Activated CD4-positive, alpha-beta T cell treated with anti-CD3 and anti-CD28 coated beads, Interleukin-2, amount 10 ng/mL, durations not matched to agents 7 days and 5 days (primary cell): ENCODE results near the gene BAZ2B. TPM values are rescaled to one million over a fixed set of nuclear protein-coding genes. Genes with fewer than 3 reads are reported as not detected.

Source experiments
- CTCF ChIA-PET: fragments of 350-600 bp; sonication (Branson Sonifier 250); formaldehyde crosslinking; loops from one replicate; lab custom pipeline; 2021; ENCODE audit warnings: antibody characterized with exemption; lab: Charles Lee
- POLR2A ChIA-PET: fragments of 350-600 bp; sonication (Branson Sonifier 250); formaldehyde crosslinking; loops from one replicate; lab custom pipeline; 2021; ENCODE audit warnings: antibody characterized with exemption; lab: Charles Lee
- DNase-seq: peaks from one replicate; pipeline ENCODE4 v3.0.0-alpha.2; 2020
- H3K27ac Mint-ChIP-seq: one replicate; pipeline ENCODE4 v1.8.0; 2021; ENCODE audit warnings: mild to moderate bottlenecking, moderate library complexity, mixed read lengths
- H3K27me3 Mint-ChIP-seq: one replicate; pipeline ENCODE4 v1.8.0; 2021; ENCODE audit warnings: mixed read lengths
- H3K36me3 Mint-ChIP-seq: one replicate; pipeline ENCODE4 v1.8.0; 2021; ENCODE audit warnings: low read depth, mixed read lengths
- H3K4me1 Mint-ChIP-seq: one replicate; pipeline ENCODE4 v1.8.0; 2021; ENCODE audit warnings: mixed read lengths
- H3K4me3 Mint-ChIP-seq: one replicate; pipeline ENCODE4 v1.8.0; 2021; ENCODE audit warnings: mild to moderate bottlenecking, moderate library complexity, mixed read lengths
- H3K9me3 Mint-ChIP-seq: one replicate; pipeline ENCODE4 v1.8.0; 2021; ENCODE audit warnings: mixed read lengths
- total RNA-seq, 2 experiments: library from RNA; stranded (reverse); gene quantifications; one replicate each; pipeline ENCODE4 v1.2.3, GENCODE V29; 2021

The BAZ2B gene
- total RNA-seq, 2 experiments from 2014 or later = 11.3 to 13.0 TPM

DNA sequence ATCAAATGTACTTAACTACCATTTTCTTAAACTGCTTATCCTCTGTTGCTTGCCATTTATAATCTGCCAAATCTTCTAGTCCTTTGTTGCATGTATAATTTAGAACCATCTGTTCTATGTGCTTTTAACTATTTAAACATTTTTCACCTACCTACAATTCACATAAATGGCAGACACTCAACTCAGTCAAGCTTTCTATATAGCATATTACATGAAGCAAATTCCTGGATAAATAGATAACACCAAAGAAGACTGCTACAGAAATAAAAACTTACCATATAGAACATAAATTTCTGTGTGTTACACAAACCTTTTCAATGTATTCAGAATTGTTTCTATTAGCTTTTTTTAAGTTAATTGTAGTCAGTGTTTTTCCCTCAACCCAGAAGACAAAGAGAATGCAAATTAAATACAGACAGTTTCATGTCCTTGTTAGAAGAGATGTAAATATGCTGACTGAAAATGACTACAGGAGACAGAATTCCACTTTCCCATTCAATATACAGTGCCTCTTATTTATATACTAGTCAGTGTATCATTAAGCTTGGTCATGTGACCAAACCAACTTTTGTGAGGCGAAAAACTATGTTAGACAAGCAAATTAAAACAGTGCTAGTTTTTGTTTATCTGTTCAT lies 2.6 kb downstream of the BAZ2B start:
- Mint-ChIP-seq H3K4me3 (no peak overlapping the region), H3K27ac (no peak overlapping the region), H3K36me3 (peaks cover 3% of the 10 kb centered on the region), H3K4me1 (peaks cover 14% of the 10 kb centered on the region), H3K9me3 (no peaks in the 10 kb centered on the region), H3K27me3 (peaks cover 28% of the 10 kb centered on the region)
- ChIA-PET POLR2A (no interaction called here), CTCF (interaction anchor here (0.6 kb wide), 1 partner anchor 182 kb away, joined by 3 read pairs; no protein-coding TSS in a partner anchor)
- DNase-seq = no peak

- CTCF ChIA-PET = interaction anchor here (0.6 kb wide), 1 partner anchor 182 kb away, joined by 3 read pairs; no protein-coding TSS in a partner anchor
- Mint-ChIP-seq H3K36me3 (peaks cover 3% of the 10 kb centered on the region), H3K4me1 (peaks cover 14% of the 10 kb centered on the region), H3K4me3 (no peak overlapping the region), H3K27me3 (peaks cover 28% of the 10 kb centered on the region), H3K9me3 (no peaks in the 10 kb centered on the region), H3K27ac (no peak overlapping the region)
- DNase-seq = no peak
- POLR2A ChIA-PET = no interaction called here
Measured at GRCh38 chr2:159613091-159613490, 3.3 kb downstream of the BAZ2B start.

DNA sequence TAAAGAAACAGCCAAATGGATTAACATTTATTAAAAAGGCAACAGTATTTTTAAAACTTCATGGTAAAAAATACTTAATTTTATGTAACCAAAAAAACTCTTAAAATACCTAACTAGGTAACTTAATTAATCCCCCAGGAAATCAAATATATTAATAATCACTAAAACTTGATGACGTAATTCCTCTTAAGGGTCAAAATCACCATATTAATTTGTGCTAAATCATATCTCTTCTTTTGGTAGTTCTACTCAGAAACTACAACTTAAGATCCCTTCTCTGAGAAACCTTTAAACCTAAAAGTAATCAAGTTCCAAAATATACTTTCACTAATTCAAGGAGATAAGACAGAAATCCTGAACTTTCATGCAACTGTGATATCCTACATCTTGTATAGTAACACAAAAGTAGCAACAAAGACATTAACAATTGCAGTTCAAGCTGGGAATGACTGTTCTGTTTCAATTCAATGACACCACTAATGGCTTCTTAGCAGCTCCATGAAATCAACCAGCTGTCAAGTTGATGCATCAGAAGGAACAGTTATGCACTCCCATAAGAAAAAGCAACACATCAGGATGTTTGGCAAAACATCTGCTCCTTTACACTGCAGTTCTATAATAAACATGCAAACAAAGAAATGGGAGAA lies 4.0 kb downstream of the BAZ2B start:
- Mint-ChIP-seq H3K27me3 (peaks cover 24% of the 10 kb centered on the region), H3K9me3 (no peaks in the 10 kb centered on the region), H3K4me1 (peaks cover 14% of the 10 kb centered on the region), H3K36me3 (peaks cover 3% of the 10 kb centered on the region), H3K4me3 (no peak overlapping the region), H3K27ac (no peak overlapping the region)
- ChIA-PET POLR2A (no interaction called here), CTCF (no interaction called here)
- DNase-seq = no peak

DNA sequence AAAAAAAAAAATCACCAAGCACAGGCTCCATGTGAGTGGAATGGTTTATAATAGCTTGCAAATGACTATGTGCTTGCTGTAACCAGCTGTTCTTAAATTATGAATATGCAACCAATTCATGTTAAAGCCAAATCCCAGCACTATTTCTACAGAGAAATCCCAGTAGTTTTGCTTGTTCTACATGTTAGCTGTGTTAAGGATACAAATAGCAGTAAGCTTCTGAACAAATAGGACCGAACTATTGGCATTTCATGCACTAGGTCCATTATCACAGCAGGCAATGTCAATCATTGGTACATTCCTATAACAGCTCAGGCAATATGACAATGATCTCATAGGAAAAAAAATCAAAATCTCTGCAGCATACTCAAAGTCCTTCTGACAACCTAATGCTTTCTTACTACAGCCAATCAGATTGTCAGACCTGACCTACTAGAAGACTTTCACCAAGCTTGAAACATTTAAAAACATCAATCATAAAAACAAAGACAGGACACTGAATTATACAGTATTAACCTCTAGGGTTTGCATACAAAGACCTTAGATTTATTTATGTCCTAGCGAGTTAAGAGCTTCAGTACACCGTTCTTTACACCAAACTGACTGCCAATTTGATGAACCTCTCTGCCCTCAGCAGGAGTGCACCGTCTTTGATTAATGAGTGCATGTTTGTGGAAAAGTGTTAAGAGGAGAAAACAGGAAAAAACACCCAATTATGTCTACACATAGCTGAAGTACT lies 6.4 kb downstream of the BAZ2B start:
- H3K4me3 Mint-ChIP-seq = no peak overlapping the region
- ChIA-PET POLR2A (no interaction called here), CTCF (no interaction called here)
- peaks cover 13% of the 10 kb centered on the region for H3K27me3 Mint-ChIP-seq
- peaks cover 5% of the 10 kb centered on the region for H3K4me1 Mint-ChIP-seq
- H3K9me3 Mint-ChIP-seq = no peaks in the 10 kb centered on the region
- no peak overlapping the region for H3K27ac Mint-ChIP-seq
- no peak for DNase-seq
- no peaks in the 10 kb centered on the region for H3K36me3 Mint-ChIP-seq

DNA sequence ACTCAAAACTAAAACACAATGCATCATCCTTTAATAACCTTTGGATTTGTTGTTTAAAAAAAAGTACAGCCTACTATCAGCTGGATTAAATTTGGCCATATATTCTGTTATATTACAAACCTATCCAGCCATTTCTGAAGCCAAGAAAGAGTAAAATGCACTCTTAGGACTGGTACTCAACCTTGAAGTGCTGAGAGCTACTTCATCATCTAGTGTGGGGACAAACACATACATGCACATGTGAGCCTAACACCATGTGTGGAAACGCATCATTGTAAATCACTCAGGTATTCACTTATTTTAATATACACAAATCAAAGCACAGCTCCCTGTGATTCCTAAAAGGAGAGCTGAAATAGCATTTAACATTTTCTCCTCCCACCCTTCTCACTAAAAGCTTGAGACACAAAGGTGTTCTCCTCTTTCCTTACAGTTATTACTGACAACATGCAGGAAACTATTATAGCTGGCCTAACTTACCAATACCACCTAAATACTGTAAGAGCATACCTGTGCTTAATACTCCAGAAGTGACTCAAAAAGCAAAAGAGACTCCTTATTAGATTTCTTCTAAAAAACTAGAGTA lies 7.5 kb downstream of the BAZ2B start:
- H3K9me3 Mint-ChIP-seq = no peaks in the 10 kb centered on the region
- H3K4me3 Mint-ChIP-seq = no peak overlapping the region
- DNase-seq = no peak
- no peaks in the 10 kb centered on the region for H3K36me3 Mint-ChIP-seq
- H3K27me3 Mint-ChIP-seq = peaks cover 6% of the 10 kb centered on the region
- CTCF ChIA-PET = interaction anchor here (0.5 kb wide), 1 partner anchor 11 kb away, joined by 4 read pairs; no protein-coding TSS in a partner anchor
- POLR2A ChIA-PET = no interaction called here
- no peak overlapping the region for H3K27ac Mint-ChIP-seq
- no peaks in the 10 kb centered on the region for H3K4me1 Mint-ChIP-seq

- no peak overlapping the region for H3K27ac Mint-ChIP-seq
- H3K9me3 Mint-ChIP-seq = no peaks in the 10 kb centered on the region
- peaks cover 3% of the 10 kb centered on the region for H3K27me3 Mint-ChIP-seq
- CTCF ChIA-PET = interaction anchor here (0.5 kb wide), 1 partner anchor 10 kb away, joined by 4 read pairs; no protein-coding TSS in a partner anchor
- no peak overlapping the region for H3K4me3 Mint-ChIP-seq
- POLR2A ChIA-PET = no interaction called here
- no peaks in the 10 kb centered on the region for H3K4me1 Mint-ChIP-seq
- no peaks in the 10 kb centered on the region for H3K36me3 Mint-ChIP-seq
- DNase-seq = no peak
Measured at GRCh38 chr2:159608108-159608507, 8.2 kb downstream of the BAZ2B start.

DNA sequence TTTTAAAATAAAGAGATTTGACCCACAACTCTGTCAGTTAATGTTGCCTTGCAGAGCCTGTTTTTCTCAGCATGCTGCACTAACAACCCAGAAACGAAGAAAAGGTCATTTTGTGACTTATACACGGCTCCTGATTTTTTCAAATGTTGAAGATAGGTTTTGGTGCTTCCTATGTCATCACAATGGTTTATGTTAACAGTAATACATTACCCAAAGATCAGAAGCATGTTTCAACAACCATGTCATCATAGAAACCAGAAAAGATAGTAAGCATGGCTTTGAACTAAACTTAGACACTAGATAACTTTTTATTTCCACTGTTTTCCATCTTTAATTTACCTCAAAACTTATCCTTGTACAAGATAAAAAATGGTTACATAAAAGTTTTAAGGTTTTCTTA lies 10.1 kb downstream of the BAZ2B start:
- CTCF ChIA-PET = no interaction called here
- no peak overlapping the region for H3K4me3 Mint-ChIP-seq
- H3K36me3 Mint-ChIP-seq = no peaks in the 10 kb centered on the region
- H3K27ac Mint-ChIP-seq = no peak overlapping the region
- no peak for DNase-seq
- peaks cover 1% of the 10 kb centered on the region for H3K27me3 Mint-ChIP-seq
- H3K9me3 Mint-ChIP-seq = no peaks in the 10 kb centered on the region
- POLR2A ChIA-PET = no interaction called here
- no peaks in the 10 kb centered on the region for H3K4me1 Mint-ChIP-seq

- H3K4me3 Mint-ChIP-seq = no peak overlapping the region
Measured at GRCh38 chr2:159605441-159606178, 10.7 kb downstream of the BAZ2B start.

GRCh38 chr2:159604159-159604558 lies 12.2 kb downstream of the BAZ2B start:
- POLR2A ChIA-PET = no interaction called here
- no peaks in the 10 kb centered on the region for H3K9me3 Mint-ChIP-seq
- CTCF ChIA-PET = no interaction called here
- DNase-seq = no peak
- H3K27ac Mint-ChIP-seq = no peak overlapping the region
- no peak overlapping the region for H3K4me3 Mint-ChIP-seq
- no peaks in the 10 kb centered on the region for H3K27me3 Mint-ChIP-seq
- no peaks in the 10 kb centered on the region for H3K36me3 Mint-ChIP-seq
- H3K4me1 Mint-ChIP-seq = no peaks in the 10 kb centered on the region

More at GRCh38 chr2:159605441-159606178, 10.7 kb downstream of the BAZ2B start:
- H3K27ac Mint-ChIP-seq = no peak overlapping the region
- no peaks in the 10 kb centered on the region for H3K36me3 Mint-ChIP-seq
- POLR2A ChIA-PET = no interaction called here
- peaks cover 1% of the 10 kb centered on the region for H3K27me3 Mint-ChIP-seq
- CTCF ChIA-PET = interaction anchor here (0.6 kb wide), 1 partner anchor 128 kb away, joined by 3 read pairs; no protein-coding TSS in a partner anchor
- no peaks in the 10 kb centered on the region for H3K4me1 Mint-ChIP-seq
- no peak for DNase-seq
- no peaks in the 10 kb centered on the region for H3K9me3 Mint-ChIP-seq

DNA sequence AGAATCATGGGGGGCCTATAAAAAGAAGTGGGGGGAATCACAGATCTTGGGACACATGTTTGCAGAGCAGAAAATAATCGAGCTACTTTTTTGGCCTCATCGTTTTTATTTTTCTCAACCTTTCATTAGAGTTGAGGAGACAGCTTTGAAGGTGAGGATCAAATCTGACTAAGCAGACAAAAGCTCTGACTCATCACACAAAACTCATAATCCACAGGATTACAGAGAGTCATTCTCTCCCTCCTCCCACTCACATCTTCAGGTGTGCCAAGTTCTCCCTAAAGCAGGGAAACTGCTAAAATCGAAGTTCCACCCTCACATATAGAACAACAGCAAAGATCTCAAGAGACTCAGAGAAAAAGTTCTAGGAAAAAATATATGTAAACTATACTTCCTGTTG lies 15.6 kb downstream of the BAZ2B start:
- H3K27ac Mint-ChIP-seq = no peak overlapping the region
- H3K9me3 Mint-ChIP-seq = no peaks in the 10 kb centered on the region
- H3K4me1 Mint-ChIP-seq = no peaks in the 10 kb centered on the region
- ChIA-PET CTCF (no interaction called here), POLR2A (no interaction called here)
- H3K36me3 Mint-ChIP-seq = no peaks in the 10 kb centered on the region
- H3K27me3 Mint-ChIP-seq = no peaks in the 10 kb centered on the region
- no peak overlapping the region for H3K4me3 Mint-ChIP-seq
- DNase-seq = no peak

GRCh38 chr2:159595410-159596046 lies 20.8 kb downstream of the BAZ2B start:
- H3K36me3 Mint-ChIP-seq = no peaks in the 10 kb centered on the region
- no peak overlapping the region for H3K4me3 Mint-ChIP-seq

DNA sequence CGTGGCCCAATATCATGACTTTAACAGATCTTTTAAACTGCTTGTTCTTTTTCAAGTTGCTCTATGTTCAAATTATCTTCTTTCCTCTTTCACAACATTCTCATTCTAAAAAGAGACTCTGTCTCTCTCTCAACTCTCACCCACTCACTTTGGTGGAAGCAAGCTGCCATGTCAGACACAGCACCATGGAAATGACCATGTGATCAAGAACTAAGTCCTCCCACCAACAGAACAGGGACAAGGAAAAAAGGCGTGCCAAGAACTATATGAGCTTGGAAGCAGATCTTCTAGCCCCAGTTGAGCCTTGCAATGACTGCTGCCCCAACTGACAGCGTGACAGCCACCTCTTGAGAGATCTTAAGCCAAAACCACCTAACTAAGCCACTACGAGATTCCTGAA lies 23.9 kb downstream of the BAZ2B start:
- Mint-ChIP-seq H3K27me3 (no peaks in the 10 kb centered on the region), H3K9me3 (no peaks in the 10 kb centered on the region), H3K27ac (no peak overlapping the region), H3K36me3 (no peaks in the 10 kb centered on the region), H3K4me3 (no peak overlapping the region), H3K4me1 (no peaks in the 10 kb centered on the region)
- POLR2A ChIA-PET = no interaction called here
- CTCF ChIA-PET = no interaction called here
- DNase-seq = no peak

More at GRCh38 chr2:159595410-159596046, 20.8 kb downstream of the BAZ2B start:
- H3K27me3 Mint-ChIP-seq = no peaks in the 10 kb centered on the region
- H3K4me1 Mint-ChIP-seq = no peaks in the 10 kb centered on the region
- ChIA-PET POLR2A (no interaction called here), CTCF (no interaction called here)
- no peak for DNase-seq
- H3K9me3 Mint-ChIP-seq = no peaks in the 10 kb centered on the region
- H3K27ac Mint-ChIP-seq = no peak overlapping the region
